Measurements from ENCODE around the gene ALKBH8.

ALKBH8 gene

GRCh38 chr11:107453594-107454286 is 111.8 kb downstream of the ALKBH8 start:
- TF ChIP-seq CTCF (IDR thresholded peaks at IDR 0.05; ENCODE audit: low read depth, low read length), result no peak
- H3K4me3 ChIP-seq (ENCODE audit: low read depth, low read length), result no peak overlapping the region

Measured in WI38 (cell line).